GM23248 (cell line): ENCODE results near the gene PLA2G4E. TPM values are rescaled to one million over a fixed set of nuclear protein-coding genes. Genes with fewer than 3 reads are reported as not detected.
A peak's percentile ranks its signal among the peaks of the same experiment; 100 is the strongest.

Experiments
- DNase-seq: peaks from one replicate; pipeline ENCODE4 v3.0.0-alpha.2; 2015
- H2AFZ ChIP-seq: fragments of 200-600 bp; sonication (generic); 2 replicates; pipeline ENCODE4 v1.6.1; 2016; ENCODE audit warnings: antibody characterized with exemption
- H3F3A ChIP-seq: fragments of 200-600 bp; sonication (generic); 2 replicates; pipeline ENCODE4 v1.6.1; 2016; ENCODE audit warnings: mild to moderate bottlenecking, antibody characterized with exemption, mixed run types; ENCODE audit not compliant: insufficient read depth
- H3K27ac ChIP-seq: fragments of 200-600 bp; sonication (generic); 2 replicates; pipeline ENCODE4 v1.5.1; 2016; ENCODE audit warnings: mild to moderate bottlenecking
- H3K27me3 ChIP-seq: fragments of 200-600 bp; sonication (generic); replicated peaks from 2 replicates; pipeline ENCODE4 v1.6.1; 2016; ENCODE audit warnings: mild to moderate bottlenecking; ENCODE audit not compliant: insufficient read depth
- H3K36me3 ChIP-seq: fragments of 200-600 bp; sonication (generic); 2 replicates; pipeline ENCODE4 v1.6.1; 2016; ENCODE audit warnings: low read depth, mild to moderate bottlenecking
- H3K4me1 ChIP-seq: fragments of 200-600 bp; sonication (generic); 2 replicates; pipeline ENCODE4 v1.6.1; 2016; ENCODE audit warnings: mild to moderate bottlenecking; ENCODE audit not compliant: insufficient read depth
- H3K4me2 ChIP-seq: fragments of 200-600 bp; sonication (generic); one replicate; pipeline ENCODE4 v1.6.1; 2016; ENCODE audit warnings: mild to moderate bottlenecking; ENCODE audit not compliant: unreplicated experiment
- H3K4me3 ChIP-seq: fragments of 200-600 bp; sonication (generic); 2 replicates; pipeline ENCODE4 v1.5.1; 2016; ENCODE audit warnings: mild to moderate bottlenecking
- H3K79me2 ChIP-seq: fragments of 200-600 bp; sonication (generic); 2 replicates; pipeline ENCODE4 v1.6.1; 2016; ENCODE audit warnings: mild to moderate bottlenecking; ENCODE audit not compliant: insufficient read depth
- H3K9ac ChIP-seq: fragments of 200-600 bp; sonication (generic); 2 replicates; pipeline ENCODE4 v1.6.1; 2016; ENCODE audit warnings: mild to moderate bottlenecking
- H3K9me2 ChIP-seq: fragments of 200-600 bp; sonication (generic); 2 replicates; pipeline ENCODE4 v1.6.1; 2016; ENCODE audit warnings: mixed run types, mild to moderate bottlenecking, moderate library complexity; ENCODE audit not compliant: insufficient read depth
- H3K9me3 ChIP-seq: fragments of 200-600 bp; sonication (generic); one replicate; pipeline ENCODE4 v1.6.1; 2017; ENCODE audit warnings: low read depth
- H4K20me1 ChIP-seq: fragments of 200-600 bp; sonication (generic); 2 replicates; pipeline ENCODE4 v1.6.0; 2016; ENCODE audit not compliant: insufficient read depth
- EZH2 ChIP-seq: fragments of 200-600 bp; sonication (generic); IDR thresholded peaks from 2 replicates; pipeline ENCODE4 v1.6.1; 2018; ENCODE audit warnings: antibody characterized with exemption, mild to moderate bottlenecking; ENCODE audit not compliant: insufficient read depth, poor library complexity, severe bottlenecking
- EZH2phosphoT487 ChIP-seq: fragments of 200-600 bp; sonication (generic); IDR thresholded peaks from 2 replicates; pipeline ENCODE4 v1.6.1; 2018; ENCODE audit warnings: antibody characterized with exemption, moderate library complexity, mild to moderate bottlenecking, low read depth; ENCODE audit not compliant: insufficient read depth
- WGBS, 2 experiments: methylation state at CpG; one replicate each; pipeline ENCODE4 v1.1.6; 2015 to 2017; ENCODE audit warnings: low lambda C conversion rate in 2 of 2, low coverage in 1 of 2; ENCODE audit errors: missing lambda C conversion rate in 2 of 2; 5-methylcytosine and 5-hydroxymethylcytosine counted together
- in situ Hi-C: fragments of 300-500 bp; cut with MboI; formaldehyde crosslinking; loops from 2 replicates; pipeline ENCODE4 v1.15.0; 2020
- polyA plus RNA-seq: library from polyadenylated mRNA; unstranded; fragments of >200 nt; fragmentation: Nextera tagmentation; extraction: Ambion mirVana; gene quantifications from 2 replicates; pipeline ENCODE4 v1.2.1, GENCODE V29; 2016
- total RNA-seq: library from RNA; depleted of rRNA; stranded (reverse); fragments of >200 nt; shearing (Covaris generic); gene quantifications from 2 replicates; pipeline ENCODE4 v1.2.3, GENCODE V29; 2014

Gene PLA2G4E
- total and polyA plus RNA-seq, 2 experiments from 2014 or later = not detected

GRCh38 chr15:41971895-41972252 is 49.0 kb downstream of the PLA2G4E start:
- no peaks in the 10 kb centered on the region for H3K9me2 ChIP-seq
- no peaks in the 10 kb centered on the region for H3K36me3 ChIP-seq
- H3K27ac ChIP-seq = peak overlapping the region; percentile 40
- 1 to 3% methylated on average over 11 to 40 of the region's 46 CpGs for WGBS, 2 experiments
- no peaks in the 10 kb centered on the region for H3K9me3 ChIP-seq
- H3K4me2 ChIP-seq = peak overlapping the region; percentile 85
- H3K4me1 ChIP-seq = peaks cover 30% of the 10 kb centered on the region
- TF ChIP-seq EZH2phosphoT487 = no peak
- TF ChIP-seq EZH2 = no peak
- peak overlapping the region; percentile 85 for H3K9ac ChIP-seq
- peaks cover 30% of the 10 kb centered on the region for H3F3A ChIP-seq
- H3K79me2 ChIP-seq = peaks cover 53% of the 10 kb centered on the region
- peak overlapping the region; percentile 90 for H3K4me3 ChIP-seq
- no peaks in the 10 kb centered on the region for H3K27me3 ChIP-seq
- peak overlapping the region; percentile 91 for H2AFZ ChIP-seq
- in situ Hi-C loops = no loop called here
- peak; percentile 38 for DNase-seq
- H4K20me1 ChIP-seq = no peaks in the 10 kb centered on the region

GRCh38 chr15:41971089-41971894 is 49.5 kb downstream of the PLA2G4E start:
- H3K9ac ChIP-seq = peak overlapping the region; percentile 85
- H3F3A ChIP-seq = peaks cover 30% of the 10 kb centered on the region
- no peaks in the 10 kb centered on the region for H3K9me3 ChIP-seq
- H3K9me2 ChIP-seq = no peaks in the 10 kb centered on the region
- H4K20me1 ChIP-seq = no peaks in the 10 kb centered on the region
- H3K27me3 ChIP-seq = no peaks in the 10 kb centered on the region
- 9% methylated on average over 15 to 16 of the region's 16 CpGs for WGBS, 2 experiments
- H3K36me3 ChIP-seq = no peaks in the 10 kb centered on the region
- H3K4me1 ChIP-seq = peaks cover 30% of the 10 kb centered on the region
- H3K27ac ChIP-seq = peak overlapping the region; percentile 40
- peak overlapping the region; percentile 90 for H3K4me3 ChIP-seq
- TF ChIP-seq EZH2 = no peak
- TF ChIP-seq EZH2phosphoT487 = no peak
- peaks cover 59% of the 10 kb centered on the region for H3K79me2 ChIP-seq
- peak overlapping the region; percentile 85 for H3K4me2 ChIP-seq
- in situ Hi-C loops = no loop called here
- peak; percentile 83 for DNase-seq
- H2AFZ ChIP-seq = peak overlapping the region; percentile 91

DNA sequence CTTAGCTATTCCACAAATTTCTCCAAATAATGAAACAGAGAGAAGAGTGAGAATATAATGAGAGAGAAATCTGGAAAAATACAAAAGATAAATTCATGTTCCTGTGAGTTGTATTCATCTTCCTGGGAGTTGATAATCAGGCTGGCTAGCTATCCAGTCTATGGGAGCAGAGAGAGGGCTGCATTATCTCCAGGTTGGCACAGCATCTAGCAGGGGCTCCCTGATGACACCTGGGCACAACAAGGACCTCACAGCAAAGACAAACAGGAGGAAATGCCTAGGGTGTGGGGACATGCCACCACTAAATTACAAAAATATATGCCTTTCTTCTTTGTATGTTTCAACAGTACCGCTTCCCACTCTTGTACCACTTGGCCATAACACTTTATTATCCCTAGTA is 50.4 kb downstream of the PLA2G4E start:
- Histone ChIP-seq H4K20me1 (no peaks in the 10 kb centered on the region), H3K79me2 (peaks cover 67% of the 10 kb centered on the region), H3K4me1 (peaks cover 30% of the 10 kb centered on the region), H2AFZ (no peak overlapping the region), H3F3A (peaks cover 30% of the 10 kb centered on the region), H3K27ac (no peak overlapping the region), H3K4me3 (peak overlapping the region; percentile 90; the same call in 1 of the 2 replicates), H3K9ac (no peak overlapping the region), H3K9me3 (no peaks in the 10 kb centered on the region), H3K27me3 (no peaks in the 10 kb centered on the region), H3K4me2 (peak overlapping the region; percentile 85), H3K36me3 (no peaks in the 10 kb centered on the region), H3K9me2 (no peaks in the 10 kb centered on the region)
- DNase-seq = no peak
- in situ Hi-C loops = no loop called here
- WGBS, 2 experiments = 96% methylated on average over 1 of the region's 1 CpG
- TF ChIP-seq EZH2phosphoT487 = no peak
- no peak for TF ChIP-seq EZH2

DNA sequence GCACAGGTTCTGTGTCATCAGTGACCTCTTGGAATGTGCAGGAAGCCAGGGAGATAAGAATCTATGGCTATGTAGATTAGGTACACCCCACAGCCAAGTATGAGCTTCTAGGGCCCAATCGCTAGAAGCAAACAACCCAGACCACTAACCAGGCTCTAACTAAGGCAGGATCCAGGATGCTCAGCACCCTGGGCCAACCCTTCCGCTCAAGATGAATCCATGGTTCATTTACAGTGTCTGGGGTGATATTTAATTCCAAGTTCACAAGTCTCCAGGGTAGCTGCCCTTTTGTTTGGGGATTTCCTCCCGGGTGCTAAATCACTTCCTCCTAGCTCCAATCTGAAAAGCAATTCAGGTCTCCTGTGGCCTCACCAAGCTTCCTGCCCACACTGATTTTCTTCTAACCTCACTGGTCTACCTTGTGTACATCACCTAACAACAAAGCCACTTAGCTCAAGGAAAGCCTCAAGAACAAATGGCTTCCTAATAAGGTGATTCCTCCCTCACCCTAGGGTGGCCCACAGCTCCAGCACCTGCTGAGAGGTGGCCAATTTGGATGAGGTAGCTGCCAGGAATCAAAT is 50.9 kb downstream of the PLA2G4E start:
- H3K4me2 ChIP-seq = no peak overlapping the region

More for the DNA sequence above, 50.9 kb downstream of the PLA2G4E start:
- 66 to 77% methylated on average over 3 of the region's 3 CpGs for WGBS, 2 experiments
- Histone ChIP-seq H3K36me3 (no peaks in the 10 kb centered on the region), H3K9me2 (no peaks in the 10 kb centered on the region), H3K4me3 (no peak overlapping the region), H3K9me3 (no peaks in the 10 kb centered on the region), H4K20me1 (no peaks in the 10 kb centered on the region), H3K79me2 (peaks cover 72% of the 10 kb centered on the region), H3F3A (peaks cover 30% of the 10 kb centered on the region), H3K27me3 (no peaks in the 10 kb centered on the region), H3K9ac (no peak overlapping the region), H2AFZ (no peak overlapping the region), H3K27ac (no peak overlapping the region), H3K4me1 (peaks cover 30% of the 10 kb centered on the region)
- in situ Hi-C loops = no loop called here
- DNase-seq = no peak
- TF ChIP-seq EZH2phosphoT487 (no peak), EZH2 (no peak)
